K562 (cell line): Measurements from ENCODE around the gene SORCS2. TPM values are rescaled to one million over a fixed set of nuclear protein-coding genes. Genes with fewer than 3 reads are reported as not detected.

Experiments used
- ATAC-seq: fragments of 200-7000 bp; cut with Tn5 transposase; 3 replicates; pipeline ENCODE4 v1.9.1; 2020; ENCODE audit warnings: moderate library complexity
- BruUV-seq: library from RNA; stranded (reverse); fragments of 400-500 nt; replicated peaks from 2 replicates; lab custom pipeline; 2021; lab: Mats Ljungman, UMichigan
- CTCF ChIA-PET: fragments of 300-600 bp; formaldehyde crosslinking; extraction: SDS; loops from one replicate; lab custom pipeline; 2021; ENCODE audit warnings: low intra/inter-chr PET ratio; lab: Yijun Ruan, JAX
- POLR2A ChIA-PET: fragments of 300-600, 350-650 bp; sonication (Branson Sonifier 250); formaldehyde crosslinking; extraction: SDS; loops from one replicate; lab custom pipeline; 2021; ENCODE audit warnings: antibody characterized with exemption, inconsistent platforms; lab: Yijun Ruan, JAX
- DNase-seq, 4 experiments: peaks; one replicate each; pipeline versions ENCODE4 v3.0.0 to v3.0.0-alpha.2; 2011 to 2018; ENCODE audit warnings: low spot score in 3 of 4, mixed read lengths in 3 of 4; ENCODE audit errors: extremely low read depth in 1 of 4
- FAIRE-seq: peaks from 2 replicates; lab custom pipeline; 2011; peaks lifted over from hg19 to GRCh38; lab: Jason Lieb, UNC
- H2AFZ ChIP-seq: 2 replicates; pipeline ENCODE4 v1.6.0; 2011; ENCODE audit warnings: low read depth, low read length, control low read depth, inconsistent platforms
- H3K27ac ChIP-seq: fragments of 200-600 bp; 3 replicates; pipeline ENCODE4 v1.8.0; 2011; ENCODE audit warnings: low read depth, mild to moderate bottlenecking, control low read depth, inconsistent platforms, low read length, moderate library complexity, mixed read lengths; ENCODE audit errors: extremely low read depth
- H3K27me3 ChIP-seq, 2 experiments: fragments of 300-600 bp in 1 of 2; 2 replicates in 1 of 2; 3 replicates in 1 of 2; pipeline versions ENCODE4 v1.6.0 to v1.8.0; 2011; ENCODE audit warnings: inconsistent platforms in 2 of 2, low read length in 2 of 2, mild to moderate bottlenecking in 1 of 2, mixed read lengths in 1 of 2, moderate library complexity in 1 of 2; ENCODE audit not compliant: control insufficient read depth in 2 of 2, insufficient read depth in 2 of 2
- H3K36me3 ChIP-seq: fragments of 300-600 bp; 3 replicates; pipeline ENCODE4 v1.8.0; 2011; ENCODE audit warnings: mild to moderate bottlenecking, low read length, inconsistent platforms; ENCODE audit not compliant: control insufficient read depth, insufficient read depth
- H3K4me1 ChIP-seq, 2 experiments: fragments of 200-600 bp in 1 of 2; replicated peaks in 1 of 2; 2 replicates in 1 of 2; 3 replicates in 1 of 2; pipeline versions ENCODE4 v1.5.1 to v1.8.0; 2011; ENCODE audit warnings: inconsistent platforms in 2 of 2, low read length in 2 of 2, mild to moderate bottlenecking in 1 of 2, mixed read lengths in 1 of 2, moderate library complexity in 1 of 2; ENCODE audit not compliant: control insufficient read depth in 2 of 2, insufficient read depth in 2 of 2
- H3K4me2 ChIP-seq: 2 replicates; pipeline ENCODE4 v1.6.1; 2011; ENCODE audit warnings: low read length, control low read depth, inconsistent platforms, mixed read lengths; ENCODE audit not compliant: insufficient read depth
- H3K4me3 ChIP-seq: fragments of 200-600 bp; sonication (generic), shearing (Covaris generic); 2 replicates; pipeline ENCODE4 v1.5.1; 2016; ENCODE audit warnings: control low read depth, inconsistent platforms
- H3K79me2 ChIP-seq: fragments of 200-600 bp; 3 replicates; pipeline ENCODE4 v1.8.0; 2011; ENCODE audit warnings: low read length, inconsistent platforms; ENCODE audit not compliant: control insufficient read depth, insufficient read depth
- H3K9ac ChIP-seq, 2 experiments: 2 replicates each; pipeline versions ENCODE4 v1.6.0 to v1.6.1; 2011; ENCODE audit warnings: low read depth in 2 of 2, low read length in 2 of 2, control low read depth in 1 of 2, inconsistent platforms in 1 of 2, mild to moderate bottlenecking in 1 of 2, mixed read lengths in 1 of 2; ENCODE audit not compliant: insufficient read depth in 1 of 2
- H3K9me1 ChIP-seq: one replicate; pipeline ENCODE4 v1.6.0; 2011; ENCODE audit warnings: inconsistent platforms, mild to moderate bottlenecking, low read length, moderate library complexity; ENCODE audit not compliant: control insufficient read depth, insufficient read depth
- H3K9me3 ChIP-seq: replicated peaks from 2 replicates; pipeline ENCODE4 v1.5.1; 2011; ENCODE audit warnings: low read depth, low read length, inconsistent platforms; ENCODE audit not compliant: control insufficient read depth, insufficient read depth
- H4K20me1 ChIP-seq: replicated peaks from 2 replicates; pipeline ENCODE4 v1.6.1; 2011; ENCODE audit warnings: low read length, inconsistent platforms, mixed read lengths; ENCODE audit not compliant: control insufficient read depth, insufficient read depth
- REST ChIP-seq, 2 experiments: fragments of 450-650 bp; formaldehyde crosslinking in 1 of 2; IDR thresholded peaks; 2 replicates each; pipeline versions ENCODE4 v1.4.0 to v1.6.1; 2014 to 2020; ENCODE audit warnings: mild to moderate bottlenecking in 2 of 2, borderline replicate concordance in 1 of 2, low read depth in 1 of 2
- ZNF316 ChIP-seq: fragments of 450-650 bp; IDR thresholded peaks from 2 replicates; pipeline ENCODE4 v1.6.1; 2016
- WGBS: fragments of 100-300 bp; shearing (Covaris generic); methylation state at CpG from one replicate; pipeline ENCODE4 v1.1.6; 2016; ENCODE audit warnings: low coverage, mixed read lengths; ENCODE audit not compliant: insufficient coverage; ENCODE audit errors: missing lambda C conversion rate; 5-methylcytosine and 5-hydroxymethylcytosine counted together
- in situ Hi-C: fragments of 300-500 bp; cut with MboI; formaldehyde crosslinking; loops from 4 replicates; pipeline ENCODE4 v1.15.0; 2018; ENCODE audit warnings: inconsistent platforms, mixed read lengths
- intact Hi-C: fragments of 100-400 bp; cut with micrococcal nuclease; formaldehyde crosslinking; loops from 2 replicates; pipeline ENCODE4 v1.14.2; 2022
- polyA plus RNA-seq, 8 experiments: library from polyadenylated mRNA; depleted of rRNA in 4 of 8; stranded (reverse) in 5 of 8; unstranded in 3 of 8; fragments of >200 nt; fragmentation: Nextera tagmentation in 2 of 8; fragmentation: Illumina TruSeq in 1 of 8; extraction: Ambion mirVana in 2 of 8; extraction: Trizol in 1 of 8; gene quantifications; 2 replicates each; pipeline versions ENCODE4 v1.2.1 to v1.2.3, GENCODE V29; 2011 to 2014; ENCODE audit warnings: inconsistent platforms in 1 of 8, missing spikeins in 1 of 8
- total RNA-seq, 7 experiments: library from RNA; depleted of rRNA in 6 of 7; stranded (reverse); fragments of >200 nt in 6 of 7; fragmentation: Illumina TruSeq in 2 of 7; extraction: Trizol in 2 of 7; gene quantifications; 2 replicates each; pipeline versions ENCODE4 v1.2.1 to v1.2.3, GENCODE V29; 2011 to 2021; ENCODE audit warnings: low replicate concordance in 1 of 7

SORCS2 gene
- total and polyA plus RNA-seq, 9 of the 15 experiments (the other 6 are each of a cell fraction or from before 2014, with no cell fraction given), result not detected

GRCh38 chr4:7375427-7375826 lies 183.1 kb downstream of the SORCS2 start:
- 0% methylated on average over 9 of the region's 9 CpGs for WGBS
- H3K36me3 ChIP-seq, result no peaks in the 10 kb centered on the region
- H3K9ac ChIP-seq, result no peak overlapping the region
- no peaks in the 10 kb centered on the region for H3K79me2 ChIP-seq
- intact Hi-C loops (no loop called here), in situ Hi-C loops (no loop called here)
- no peak overlapping the region for H3K4me2 ChIP-seq
- ChIA-PET CTCF (no interaction called here), POLR2A (no interaction called here)
- no peak overlapping the region for H3K4me3 ChIP-seq
- H3K4me1 ChIP-seq, result no peaks in the 10 kb centered on the region
- FAIRE-seq, result no peak
- TF ChIP-seq ZNF316 (no peak), REST (IDR thresholded peaks at IDR 0.05; ENCODE audit: borderline replicate concordance) (0 out of 2 replicates have a peak, but pooled peaks have one; percentile 18), REST (CRISPR knock-in tag; IDR thresholded peaks at IDR 0.05; ENCODE audit: low read depth) (no peak)
- no peak overlapping the region for H2AFZ ChIP-seq
- no TSS peak for BruUV-seq
- no peaks in the 10 kb centered on the region for H3K9me1 ChIP-seq
- no peak for DNase-seq
- no peak for ATAC-seq
- H4K20me1 ChIP-seq, result 0 out of 2 replicates have a peak, but pooled peaks cover 5% of the 10 kb centered on the region
- no peaks in the 10 kb centered on the region for H3K9me3 ChIP-seq
- no peak overlapping the region for H3K27ac ChIP-seq
- H3K27me3 ChIP-seq, result peaks cover 17 to 68% of the 10 kb centered on the region in 2 experiments
